Mammary epithelial cell (primary cell): Measurements from ENCODE around the gene SLC2A9.

ENCODE experiments used
- EZH2 ChIP-seq: IDR thresholded peaks from 2 replicates; pipeline ENCODE4 v1.6.1; 2012; ENCODE audit warnings: low read length, inconsistent platforms, borderline replicate concordance
- TF ChIP-seq, protein P1 (sequence below), 2 donors: IDR thresholded peaks in 1 of 2; conservative IDR thresholded peaks in 1 of 2; 2 replicates each; pipeline ENCODE4 v1.5.1; 2011 to 2012; ENCODE audit warnings: inconsistent platforms in 2 of 2, low read length in 2 of 2, mild to moderate bottlenecking in 2 of 2, control low read depth in 1 of 2, low read depth in 1 of 2; ENCODE audit not compliant: insufficient read depth in 1 of 2; ENCODE audit errors: extremely low read depth in 1 of 2

DNA sequence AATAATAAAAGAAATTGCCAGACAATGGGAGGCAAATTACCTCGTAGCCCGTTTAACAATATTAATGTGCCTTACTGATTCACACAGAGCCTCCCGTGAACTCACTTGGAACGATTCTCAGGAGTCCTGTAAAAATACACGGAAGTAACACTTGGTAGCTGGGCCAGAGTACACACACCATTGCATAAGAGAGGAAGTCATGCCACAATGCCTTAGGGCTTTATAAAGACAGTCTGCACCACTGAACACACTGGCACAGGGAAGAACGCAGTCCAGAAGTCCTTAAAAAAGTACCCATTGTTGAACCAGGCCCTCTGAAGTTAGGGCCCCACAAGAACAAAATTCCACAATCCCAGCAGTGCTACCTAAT is 15.1 kb downstream of the SLC2A9 start:
- TF ChIP-seq, protein P1, sequence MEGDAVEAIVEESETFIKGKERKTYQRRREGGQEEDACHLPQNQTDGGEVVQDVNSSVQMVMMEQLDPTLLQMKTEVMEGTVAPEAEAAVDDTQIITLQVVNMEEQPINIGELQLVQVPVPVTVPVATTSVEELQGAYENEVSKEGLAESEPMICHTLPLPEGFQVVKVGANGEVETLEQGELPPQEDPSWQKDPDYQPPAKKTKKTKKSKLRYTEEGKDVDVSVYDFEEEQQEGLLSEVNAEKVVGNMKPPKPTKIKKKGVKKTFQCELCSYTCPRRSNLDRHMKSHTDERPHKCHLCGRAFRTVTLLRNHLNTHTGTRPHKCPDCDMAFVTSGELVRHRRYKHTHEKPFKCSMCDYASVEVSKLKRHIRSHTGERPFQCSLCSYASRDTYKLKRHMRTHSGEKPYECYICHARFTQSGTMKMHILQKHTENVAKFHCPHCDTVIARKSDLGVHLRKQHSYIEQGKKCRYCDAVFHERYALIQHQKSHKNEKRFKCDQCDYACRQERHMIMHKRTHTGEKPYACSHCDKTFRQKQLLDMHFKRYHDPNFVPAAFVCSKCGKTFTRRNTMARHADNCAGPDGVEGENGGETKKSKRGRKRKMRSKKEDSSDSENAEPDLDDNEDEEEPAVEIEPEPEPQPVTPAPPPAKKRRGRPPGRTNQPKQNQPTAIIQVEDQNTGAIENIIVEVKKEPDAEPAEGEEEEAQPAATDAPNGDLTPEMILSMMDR (conservative IDR thresholded peaks at IDR 0.05 in 1 of 2, IDR thresholded peaks at IDR 0.05 in 1 of 2; ENCODE audit: extremely low read depth in 1 of 2, insufficient read depth in 1 of 2, low read depth in 1 of 2, low read length in 2 of 2): no peak
- no peak for TF ChIP-seq EZH2
